Non-pigmented ciliary epithelial cell (primary cell): ENCODE results near the gene LIMK1.
"Not testable (repeated sequence)": the region's sequence is repeated elsewhere in the genome, so short reads cannot be mapped to it uniquely, and the experiment has no call there.

Source experiments
- DNase-seq: peaks from one replicate; pipeline ENCODE4 v3.0.0-alpha.2; 2010; ENCODE audit warnings: low read depth

Gene LIMK1

DNA sequence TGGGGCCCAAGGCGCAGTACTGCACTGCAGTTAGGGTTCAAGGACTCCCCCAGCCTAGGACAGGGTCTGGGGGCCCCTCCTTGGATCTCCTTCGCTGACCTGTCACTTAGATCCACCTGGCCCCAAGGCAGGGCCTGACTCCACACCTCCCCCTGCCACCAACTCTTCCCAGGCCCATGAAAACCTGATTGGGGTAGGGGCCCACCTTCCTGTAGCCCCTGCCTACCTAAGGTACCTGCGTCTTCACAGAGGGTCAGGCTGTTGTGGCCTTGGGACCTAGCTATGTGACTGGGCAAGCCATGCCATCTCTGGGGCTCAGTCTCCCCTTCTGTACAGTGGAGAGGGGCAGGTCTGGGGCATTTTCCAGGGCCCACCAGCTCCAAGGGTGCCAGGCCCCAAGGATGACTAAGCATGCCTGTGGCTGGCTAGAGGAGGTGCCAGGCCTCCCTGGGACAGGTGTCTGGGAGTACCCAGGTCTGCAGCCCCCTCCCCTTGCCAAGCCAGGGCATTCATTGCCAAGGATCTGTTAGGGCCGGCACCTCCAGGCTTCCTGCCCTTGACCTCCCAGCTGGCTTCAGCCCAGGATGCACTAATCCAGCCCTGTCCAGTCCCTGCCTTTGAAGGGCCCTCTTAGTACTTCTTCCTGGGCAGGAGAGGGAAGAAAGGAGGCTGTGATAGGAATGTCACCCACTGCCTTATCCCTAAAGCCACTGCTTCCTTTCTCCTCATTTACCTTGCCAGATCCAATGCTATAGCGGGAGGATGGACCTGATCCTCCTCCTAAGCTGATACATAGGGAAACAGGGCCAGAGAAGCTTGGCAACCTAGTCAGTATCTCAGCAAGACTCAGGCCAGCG, 1.3 kb downstream of the LIMK1 start:
- no peak for DNase-seq

DNA sequence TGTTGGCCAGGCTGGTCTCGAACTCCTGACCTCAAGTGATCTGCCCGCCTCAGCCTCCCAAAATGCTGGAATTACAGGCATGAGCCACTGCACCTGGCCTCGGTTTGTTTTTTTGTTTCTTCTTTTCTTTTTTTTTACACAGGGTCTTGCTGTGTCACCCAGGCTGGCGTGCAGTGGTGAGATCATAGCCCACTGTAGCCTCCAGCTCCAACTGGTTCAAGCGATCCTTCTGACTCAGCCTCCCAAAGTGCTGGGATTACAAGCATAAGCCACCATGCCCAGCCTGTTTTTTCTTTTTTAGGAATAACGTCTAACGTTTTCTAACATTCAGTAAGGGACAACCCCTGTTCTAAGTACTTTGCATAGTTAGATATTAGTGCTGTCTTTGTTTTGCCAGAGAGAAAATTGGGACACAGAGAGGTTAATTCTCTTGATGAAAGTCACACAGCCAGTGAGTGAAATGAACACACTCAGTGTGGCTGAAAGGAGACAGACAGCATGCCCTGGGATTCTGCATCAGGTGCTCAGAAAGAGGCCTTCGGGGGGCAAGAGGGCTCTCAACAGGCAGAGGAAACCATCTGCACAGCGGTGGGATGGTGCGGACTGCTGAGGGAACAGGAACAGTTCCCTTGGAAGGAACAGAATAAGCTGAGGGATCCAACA, 4.3 kb downstream of the LIMK1 start:
- no peak for DNase-seq

DNA sequence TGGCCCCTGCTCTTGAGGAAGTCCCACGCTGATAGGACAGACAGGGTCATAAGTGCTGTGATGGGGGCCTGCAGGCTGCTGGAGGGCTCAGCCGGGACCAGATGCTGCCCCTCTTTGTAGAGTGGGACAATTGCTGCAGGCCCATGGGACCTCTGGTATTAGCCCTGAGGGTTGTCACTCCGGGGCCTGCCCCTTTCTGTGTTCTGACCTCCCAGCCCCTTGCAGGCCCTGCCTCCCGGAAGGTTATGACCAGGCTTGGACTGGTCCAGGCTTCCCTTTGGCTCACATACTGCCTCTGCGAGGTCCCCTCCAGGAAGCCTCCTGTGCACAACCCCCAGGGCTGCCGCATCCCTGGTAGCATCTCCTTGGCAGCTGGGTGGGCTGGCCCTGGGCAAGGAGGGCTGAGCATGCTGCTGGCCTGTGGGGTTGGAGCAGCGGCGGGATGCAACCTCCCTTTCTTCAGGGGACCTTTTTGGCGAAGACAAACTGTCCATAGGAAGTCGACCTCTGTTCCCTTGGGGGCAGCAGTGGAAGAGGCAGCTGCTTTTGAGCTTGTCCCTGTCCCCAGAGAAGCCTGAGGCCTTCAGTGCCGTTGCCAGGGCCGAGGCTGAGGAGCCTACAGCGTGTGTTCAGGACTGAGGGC, 8.8 kb downstream of the LIMK1 start:
- no peak for DNase-seq

DNA sequence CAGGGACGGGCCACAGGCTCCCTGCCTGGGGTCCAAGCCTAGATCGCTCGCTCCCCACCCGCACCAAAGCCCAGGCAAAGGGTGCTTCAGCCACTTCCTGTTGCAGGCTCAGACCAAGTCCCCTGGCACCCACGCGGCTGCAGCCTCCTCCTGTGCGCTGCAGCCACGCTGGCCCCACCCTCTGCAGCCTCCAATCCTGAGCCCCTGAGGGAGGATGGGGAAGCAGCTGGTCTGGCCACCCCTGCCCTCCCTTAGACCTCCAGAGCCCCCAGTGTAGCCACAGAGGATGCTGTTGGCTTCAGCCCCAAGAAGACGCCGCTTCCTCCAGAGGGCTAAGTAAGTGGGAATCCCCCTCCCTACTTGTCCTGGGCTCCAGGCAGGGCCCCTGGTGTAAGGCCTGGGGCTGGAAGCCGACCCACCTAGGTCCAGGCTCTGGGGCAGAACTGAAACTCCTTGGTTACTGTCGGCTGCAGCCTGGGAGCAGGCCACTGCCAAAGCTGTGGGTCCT, 9.4 kb downstream of the LIMK1 start:
- DNase-seq, result no peak

DNA sequence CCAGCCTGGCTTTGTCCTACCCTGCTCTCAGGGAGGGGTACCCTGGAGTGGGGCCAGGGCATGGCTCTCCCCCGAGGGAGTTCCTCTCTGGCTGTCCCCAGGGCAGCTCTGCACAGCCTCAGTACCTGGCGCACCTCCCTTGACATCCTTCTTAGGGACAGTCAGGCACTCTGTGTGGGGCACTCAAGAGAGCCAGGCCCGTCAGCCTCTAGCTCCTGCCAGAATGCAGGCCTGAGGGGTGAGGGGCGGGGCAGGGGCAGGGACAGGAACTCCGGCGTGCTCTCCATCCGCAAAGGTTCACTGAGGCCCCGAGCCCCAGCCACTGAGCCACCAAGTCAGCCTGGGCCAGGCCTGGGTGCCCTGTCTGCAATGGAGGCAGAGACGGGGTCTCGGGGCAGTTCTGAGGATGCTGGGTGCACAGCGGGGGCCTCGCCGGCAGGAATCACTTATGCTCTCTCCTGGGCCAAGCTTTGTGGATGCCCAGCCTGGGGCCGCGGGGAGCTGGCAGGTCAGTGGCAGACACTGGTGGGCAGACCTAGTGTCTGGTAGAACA, 10.1 kb downstream of the LIMK1 start:
- DNase-seq, result no peak

DNA sequence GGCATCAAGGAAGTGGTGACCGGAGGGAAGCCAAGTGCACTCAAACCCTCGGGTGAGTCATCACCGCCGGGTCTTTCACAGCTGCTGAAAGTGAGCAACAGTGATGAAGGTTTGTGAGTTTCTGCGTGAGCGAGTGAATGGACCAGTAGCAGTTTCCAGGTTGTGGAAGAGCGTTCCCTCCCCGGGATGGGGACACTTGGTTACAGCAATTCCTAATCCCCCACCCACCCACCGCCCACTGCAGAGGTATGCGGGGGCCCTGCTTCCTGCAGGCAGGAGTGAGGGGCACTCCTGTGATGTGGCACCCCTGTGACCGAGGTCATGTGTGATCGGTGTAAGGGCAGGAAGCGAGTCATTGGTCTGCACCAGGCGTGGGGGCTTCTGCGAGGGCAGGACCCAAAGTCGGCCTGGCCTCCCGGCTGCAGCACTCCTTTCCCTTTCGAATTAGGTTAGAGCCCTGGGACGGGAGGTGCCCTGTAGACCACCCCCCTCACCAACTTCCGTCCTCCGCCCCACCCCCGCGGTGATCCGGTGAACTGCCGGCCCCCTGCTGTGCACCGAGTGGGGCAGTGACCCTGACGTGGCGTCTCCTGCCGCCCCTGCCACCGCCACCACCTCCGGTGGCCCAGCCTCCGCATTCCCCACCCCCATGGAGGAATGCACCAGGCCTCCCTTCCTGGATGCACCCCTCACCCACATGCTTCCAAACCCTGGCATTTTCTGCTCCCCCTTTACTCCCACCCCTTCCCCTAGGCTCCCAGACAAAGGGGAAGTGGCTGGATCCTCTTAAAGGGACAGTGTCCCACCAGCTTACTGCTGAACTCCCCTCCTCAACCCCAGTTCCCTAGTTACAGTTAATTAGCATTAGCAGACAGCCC, 10.9 kb downstream of the LIMK1 start:
- peak; percentile 73 for DNase-seq

DNA sequence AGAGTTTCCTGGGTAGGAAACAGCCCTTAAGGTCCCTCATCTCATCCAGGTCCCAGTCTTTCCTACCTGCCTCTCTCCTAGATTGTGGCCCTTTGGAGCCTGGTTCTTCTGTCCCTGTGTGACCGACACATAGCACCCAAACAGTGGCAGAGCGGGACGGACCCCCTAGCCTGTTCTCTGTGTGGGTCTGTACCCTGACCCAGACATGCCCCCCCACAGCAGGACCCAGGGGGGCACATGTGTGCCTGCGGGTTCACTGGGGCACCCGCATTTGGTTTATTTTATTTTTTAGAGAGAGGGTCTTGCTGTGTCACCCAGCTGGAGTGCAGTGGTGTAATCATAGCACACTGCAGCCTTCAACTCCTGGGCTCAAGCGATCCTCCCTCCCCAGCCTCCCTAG, 11.5 kb downstream of the LIMK1 start:
- DNase-seq, result no peak

DNA sequence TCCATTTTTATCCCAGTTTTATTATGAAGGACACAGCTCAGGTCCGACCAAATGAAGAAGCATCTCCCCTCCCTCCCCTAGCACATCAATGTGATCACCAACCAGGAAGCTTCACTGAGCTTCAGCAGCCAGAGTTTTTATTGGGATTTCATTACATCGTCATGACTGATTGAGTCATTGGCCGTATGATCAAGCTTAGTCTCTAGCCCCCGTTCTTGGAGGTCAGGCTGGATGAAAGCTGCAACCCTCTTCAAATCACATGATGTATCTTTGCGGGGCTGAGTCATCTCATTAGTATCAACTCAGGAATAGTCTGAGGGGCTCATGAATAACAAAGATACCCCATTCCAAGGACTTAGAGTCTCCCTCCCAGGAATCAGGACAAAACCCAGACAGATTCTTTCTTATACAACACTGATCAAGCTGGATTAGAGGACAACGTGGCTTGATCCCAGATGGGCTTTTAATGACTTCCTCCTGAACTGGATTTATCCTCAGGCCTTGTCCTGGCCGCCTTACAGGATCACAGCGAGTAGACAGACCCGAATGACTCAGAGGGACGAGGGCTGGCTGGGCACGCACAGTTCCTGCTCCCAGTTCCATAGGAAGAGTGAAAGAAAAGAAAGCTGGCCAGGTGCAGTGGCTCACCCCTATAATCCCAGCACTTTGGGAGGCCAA, 14.5 kb downstream of the LIMK1 start:
- peak; percentile 95 for DNase-seq

DNA sequence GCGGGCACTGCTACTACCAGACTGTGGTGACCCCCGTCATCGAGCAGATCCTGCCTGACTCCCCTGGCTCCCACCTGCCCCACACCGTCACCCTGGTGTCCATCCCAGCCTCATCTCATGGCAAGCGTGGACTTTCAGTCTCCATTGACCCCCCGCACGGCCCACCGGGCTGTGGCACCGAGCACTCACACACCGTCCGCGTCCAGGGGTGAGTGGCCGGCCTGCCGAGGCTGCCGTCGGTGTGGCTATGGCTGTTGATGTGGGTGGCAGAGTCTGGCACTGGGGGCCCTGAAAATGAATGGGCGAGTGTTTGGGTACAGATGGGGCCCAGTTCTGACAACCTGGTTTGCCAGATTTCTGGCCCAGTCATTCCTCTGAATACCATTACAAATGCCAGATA, 15.4 kb downstream of the LIMK1 start:
- DNase-seq, result no peak

DNA sequence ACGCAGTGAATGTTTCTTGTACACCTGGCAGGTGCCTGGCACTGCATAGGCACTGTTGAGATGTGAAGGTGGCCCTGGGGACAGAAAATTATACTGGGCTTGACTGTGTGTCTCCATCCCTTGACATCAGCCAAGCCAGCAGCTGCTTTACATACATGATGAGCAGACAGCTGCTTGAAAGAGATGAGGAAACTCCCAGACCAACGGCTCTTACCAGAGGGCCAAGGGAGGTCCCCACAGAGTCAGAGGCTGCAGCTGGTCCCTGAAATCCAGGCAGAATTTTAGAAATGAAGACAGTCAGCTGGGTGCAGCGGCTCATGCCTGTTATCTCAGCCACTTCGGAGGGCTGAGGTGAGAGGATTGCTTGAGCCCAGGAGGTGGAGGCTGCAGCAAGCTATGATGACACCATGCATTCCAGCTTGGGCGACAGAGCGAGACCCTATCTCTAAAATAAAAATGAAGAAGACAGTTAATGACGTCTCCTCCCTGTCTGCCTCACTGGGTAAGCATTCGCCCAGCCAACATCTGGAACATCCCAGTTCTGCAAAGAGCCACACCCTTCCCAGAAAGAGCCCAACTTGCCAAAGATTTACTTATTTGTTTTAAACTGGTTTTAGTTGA, 17.6 kb downstream of the LIMK1 start:
- DNase-seq, result no peak

DNA sequence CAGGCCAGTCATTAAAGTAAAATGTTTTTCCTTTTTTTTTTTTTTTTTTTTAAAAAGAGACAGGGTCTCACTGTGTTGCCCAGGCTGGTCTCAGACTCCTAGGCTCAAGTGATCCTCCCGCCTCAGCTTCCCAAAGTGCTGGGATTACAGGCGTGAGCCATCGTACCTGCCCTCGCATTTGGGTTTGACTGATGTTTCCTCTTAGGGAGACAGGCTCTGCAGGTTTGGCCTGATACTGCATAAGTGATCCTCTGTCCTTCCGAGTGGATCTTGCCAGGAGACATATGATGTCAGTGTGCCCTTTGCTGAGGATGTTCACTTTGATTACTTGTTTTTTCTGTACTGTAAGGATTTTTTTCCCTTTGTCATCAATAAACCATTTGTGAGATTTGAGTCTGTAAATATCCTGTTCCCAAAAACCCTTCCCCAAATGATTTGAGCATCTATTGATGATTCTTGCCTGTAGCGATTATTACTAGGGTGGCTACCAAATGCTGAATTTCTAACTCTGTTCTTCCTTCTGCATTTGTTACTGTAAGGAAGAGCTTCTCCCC, 19.7 kb downstream of the LIMK1 start:
- DNase-seq, result no peak

DNA sequence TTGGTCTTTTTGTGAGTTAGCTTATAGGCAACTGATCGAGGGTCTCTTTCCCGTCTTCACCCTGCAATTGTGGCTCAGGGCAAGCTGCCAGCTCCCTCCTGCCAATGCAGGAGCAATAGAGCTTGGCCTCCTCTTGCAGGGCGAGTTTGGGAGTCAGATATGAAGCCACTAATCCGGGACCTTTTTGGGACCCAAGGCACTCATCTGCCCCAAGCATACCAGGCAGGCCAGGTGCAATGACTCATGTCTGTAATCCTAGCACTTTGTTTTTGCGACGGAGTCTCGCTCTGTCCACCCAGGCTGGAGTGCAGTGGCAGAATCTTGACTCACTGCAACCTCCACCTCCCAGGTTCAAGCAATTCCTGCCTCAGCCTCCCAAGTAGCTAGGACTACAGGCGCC, 21.1 kb downstream of the LIMK1 start:
- no peak for DNase-seq

DNA sequence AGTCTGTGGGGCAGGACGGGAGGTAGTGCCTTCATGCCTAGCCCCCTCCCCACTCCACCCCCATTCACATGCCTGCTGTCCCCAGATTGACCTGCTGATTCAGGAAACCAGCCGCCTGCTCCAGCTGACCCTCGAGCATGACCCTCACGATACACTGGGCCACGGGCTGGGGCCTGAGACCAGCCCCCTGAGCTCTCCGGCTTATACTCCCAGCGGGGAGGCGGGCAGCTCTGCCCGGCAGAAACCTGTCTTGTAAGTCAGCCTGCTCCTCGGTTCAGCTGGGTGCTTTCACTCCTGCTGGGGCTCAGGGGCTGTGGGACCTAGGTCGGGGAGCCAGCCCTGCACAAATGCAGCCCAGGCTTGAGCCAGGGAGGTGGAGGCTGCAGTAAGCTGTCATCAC, 22.4 kb downstream of the LIMK1 start:
- no peak for DNase-seq

DNA sequence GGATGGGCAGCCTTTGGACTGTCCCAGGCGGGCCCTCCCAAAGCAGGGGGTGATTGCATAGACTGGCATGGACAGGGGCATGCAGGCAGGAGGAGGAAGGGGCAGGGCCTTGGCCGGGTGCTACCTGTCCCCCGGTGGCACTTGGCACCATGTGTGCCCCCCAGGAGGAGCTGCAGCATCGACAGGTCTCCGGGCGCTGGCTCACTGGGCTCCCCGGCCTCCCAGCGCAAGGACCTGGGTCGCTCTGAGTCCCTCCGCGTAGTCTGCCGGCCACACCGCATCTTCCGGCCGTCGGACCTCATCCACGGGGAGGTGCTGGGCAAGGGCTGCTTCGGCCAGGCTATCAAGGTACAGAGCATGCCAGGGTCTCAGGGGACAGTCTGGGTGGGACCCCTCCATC, 23.2 kb downstream of the LIMK1 start:
- no peak for DNase-seq

DNA sequence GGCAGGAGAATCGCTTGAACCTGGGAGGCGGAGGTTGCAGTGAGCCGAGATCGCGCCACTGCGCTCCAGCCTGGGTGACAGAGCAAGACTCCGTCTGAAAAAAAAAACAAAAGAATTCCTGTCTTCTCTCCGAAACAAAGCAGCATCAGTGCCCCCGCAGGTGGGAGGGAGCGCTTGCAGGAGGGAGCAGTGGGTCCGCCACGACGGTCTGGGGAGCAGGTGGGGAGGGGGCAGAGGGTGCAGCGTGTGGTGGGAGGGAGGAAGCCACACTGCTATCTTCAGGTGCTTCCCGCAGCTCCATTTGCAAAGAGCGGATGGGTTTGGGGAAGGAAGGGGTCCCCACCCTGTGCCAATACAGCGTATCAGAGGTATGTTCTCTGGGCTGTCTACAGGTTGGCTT, 31.7 kb downstream of the LIMK1 start:
- no peak for DNase-seq

DNA sequence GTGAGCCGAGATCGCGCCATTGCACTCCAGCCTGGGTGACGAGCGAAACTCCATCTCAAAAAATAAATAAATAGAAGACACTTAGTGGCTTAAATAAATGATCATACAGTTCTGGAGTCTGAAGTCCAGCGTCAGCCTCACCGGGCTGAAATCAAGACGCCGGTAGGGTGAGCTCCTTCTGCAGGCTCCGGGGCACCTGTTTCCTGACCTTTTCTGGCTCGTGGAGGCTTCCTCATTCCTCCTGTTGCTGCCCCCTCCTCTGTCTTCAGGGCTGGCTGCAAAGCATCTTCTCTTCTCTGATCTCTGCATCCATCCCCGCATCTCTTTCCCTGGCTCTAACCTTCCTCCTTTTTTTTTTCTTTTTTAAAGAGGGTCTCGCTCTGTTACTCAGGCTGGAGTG, 32.8 kb downstream of the LIMK1 start:
- no peak for DNase-seq

DNA sequence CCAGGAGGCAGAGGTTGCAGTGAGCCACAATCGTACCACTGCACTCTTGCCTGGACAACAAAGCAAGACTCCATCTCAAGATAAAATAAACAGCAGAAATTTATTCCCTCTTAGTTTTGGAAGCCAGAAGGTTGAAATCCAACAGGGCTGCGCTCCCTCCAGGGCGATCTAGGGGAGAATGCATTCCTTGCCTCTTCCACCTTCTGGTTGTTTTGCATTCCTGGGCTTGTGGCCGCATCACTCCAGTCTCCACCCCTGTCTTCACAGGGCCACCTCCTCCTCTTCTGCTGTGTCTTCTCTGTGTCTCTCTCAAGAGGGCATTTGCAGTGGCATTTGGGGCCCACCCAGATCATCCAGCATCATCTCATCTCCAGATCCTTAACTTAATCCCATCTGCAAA, 36.2 kb downstream of the LIMK1 start:
- DNase-seq, result no peak

DNA sequence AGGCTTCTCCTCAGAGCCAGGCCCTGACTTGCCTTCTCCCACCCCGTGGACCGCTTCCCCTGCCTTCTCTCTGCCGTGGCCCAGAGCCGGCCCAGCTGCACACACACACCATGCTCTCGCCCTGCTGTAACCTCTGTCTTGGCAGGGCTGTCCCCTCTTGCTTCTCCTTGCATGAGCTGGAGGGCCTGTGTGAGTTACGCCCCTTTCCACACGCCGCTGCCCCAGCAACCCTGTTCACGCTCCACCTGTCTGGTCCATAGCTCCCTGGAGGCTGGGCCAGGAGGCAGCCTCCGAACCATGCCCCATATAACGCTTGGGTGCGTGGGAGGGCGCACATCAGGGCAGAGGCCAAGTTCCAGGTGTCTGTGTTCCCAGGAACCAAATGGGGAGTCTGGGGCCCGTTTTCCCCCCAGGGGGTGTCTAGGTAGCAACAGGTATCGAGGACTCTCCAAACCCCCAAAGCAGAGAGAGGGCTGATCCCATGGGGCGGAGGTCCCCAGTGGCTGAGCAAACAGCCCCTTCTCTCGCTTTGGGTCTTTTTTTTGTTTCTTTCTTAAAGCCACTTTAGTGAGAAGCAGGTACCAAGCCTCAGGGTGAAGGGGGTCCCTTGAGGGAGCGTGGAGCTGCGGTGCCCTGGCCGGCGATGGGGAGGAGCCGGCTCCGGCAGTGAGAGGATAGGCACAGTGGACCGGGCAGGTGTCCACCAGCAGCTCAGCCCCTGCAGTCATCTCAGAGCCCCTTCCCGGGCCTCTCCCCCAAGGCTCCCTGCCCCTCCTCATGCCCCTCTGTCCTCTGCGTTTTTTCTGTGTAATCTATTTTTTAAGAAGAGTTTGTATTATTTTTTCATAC, 38.0 kb downstream of the LIMK1 start:
- no peak for DNase-seq

DNA sequence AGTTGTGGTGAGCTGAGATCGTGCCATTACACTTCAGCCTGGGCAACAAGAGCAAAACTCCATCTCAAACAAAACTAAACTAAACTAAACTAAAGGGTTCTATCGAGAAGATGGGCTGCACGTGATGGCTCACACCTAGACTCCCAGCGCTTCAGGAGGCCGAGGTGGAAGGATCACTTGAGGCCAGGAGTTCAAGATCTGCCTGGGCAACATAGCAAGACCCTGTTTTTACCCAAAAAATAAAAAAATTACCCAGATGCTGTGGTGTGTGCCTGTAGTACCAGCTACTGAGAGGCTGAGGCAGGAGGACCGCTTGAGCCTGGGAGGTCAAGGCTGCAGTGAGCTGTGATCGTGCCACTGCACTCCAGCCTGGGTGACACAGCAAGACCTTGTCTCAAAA, 40.3 kb downstream of the LIMK1 start:
- not testable (repeated sequence) for DNase-seq
